Superior temporal gyrus (tissue), 1 donor: ENCODE measurements around the gene CEP131.
"Not testable (repeated sequence)": the region's sequence is repeated elsewhere in the genome, so short reads cannot be mapped to it uniquely, and the experiment has no call there.

Experiments
- DNase-seq: peaks from one replicate; pipeline ENCODE4 v3.0.0-alpha.2; 2016; ENCODE audit errors: extremely low spot score

Gene CEP131

DNA sequence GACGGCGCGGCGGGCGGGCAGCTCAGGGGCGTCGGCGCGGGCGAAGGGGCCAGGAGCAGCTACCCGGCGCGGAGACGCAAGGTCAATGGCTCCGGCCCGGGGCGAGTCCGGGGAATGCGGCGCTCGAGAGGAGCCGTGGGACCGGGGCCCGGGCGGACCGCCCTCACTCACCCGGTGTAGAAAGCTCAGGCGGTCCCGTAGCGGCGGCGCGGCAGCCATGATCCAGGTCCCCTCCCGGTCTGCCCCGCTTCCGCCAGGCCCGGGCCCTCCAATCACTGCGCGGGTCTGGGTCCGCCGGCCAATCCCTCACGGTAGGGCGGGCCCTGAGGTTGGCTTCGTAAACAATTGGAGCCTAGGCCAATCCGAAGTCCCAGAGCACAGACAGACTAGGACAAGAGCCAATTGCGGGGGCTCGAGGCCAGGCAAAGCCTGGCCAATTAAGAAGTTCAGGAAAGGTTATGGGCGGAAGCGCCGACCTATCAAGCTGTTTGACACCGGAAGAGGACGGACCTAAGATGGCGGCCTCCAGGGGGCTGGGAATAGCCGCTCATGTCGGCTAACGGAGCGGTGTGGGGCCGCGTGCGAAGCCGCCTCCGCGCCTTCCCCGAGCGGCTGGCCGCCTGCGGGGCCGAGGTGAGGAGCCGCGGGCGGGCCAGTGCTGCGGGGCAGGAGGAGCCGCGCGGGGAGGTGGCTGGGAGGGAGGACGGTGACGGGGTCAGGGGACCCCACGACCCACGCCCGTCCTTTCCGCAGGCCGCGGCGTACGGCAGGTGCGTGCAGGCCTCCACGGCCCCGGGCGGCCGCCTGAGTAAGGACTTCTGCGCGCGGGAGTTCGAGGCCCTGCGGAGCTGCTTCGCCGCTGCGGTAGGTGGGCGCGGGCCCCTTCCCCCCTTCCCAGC is 16.3 kb upstream of the CEP131 start, which contains the start of the genes NDUFAF8 and TEPSIN:
Gene NDUFAF8 (plus strand): TSS at position 504 of the 899 bp plus-strand sequence. CDS start 46 bp downstream, at position 550.
Gene TEPSIN (minus strand): TSS at position 241 of the 899 bp plus-strand sequence. CDS start 22 bp downstream, at position 219.
- peak; percentile 100 for DNase-seq

- DNase-seq, result no peak
Measured at GRCh38 chr17:81238490-81238814, 15.7 kb upstream of the CEP131 start.

GRCh38 chr17:81237591-81238489 is 15.1 kb upstream of the CEP131 start:
- no peak for DNase-seq

DNA sequence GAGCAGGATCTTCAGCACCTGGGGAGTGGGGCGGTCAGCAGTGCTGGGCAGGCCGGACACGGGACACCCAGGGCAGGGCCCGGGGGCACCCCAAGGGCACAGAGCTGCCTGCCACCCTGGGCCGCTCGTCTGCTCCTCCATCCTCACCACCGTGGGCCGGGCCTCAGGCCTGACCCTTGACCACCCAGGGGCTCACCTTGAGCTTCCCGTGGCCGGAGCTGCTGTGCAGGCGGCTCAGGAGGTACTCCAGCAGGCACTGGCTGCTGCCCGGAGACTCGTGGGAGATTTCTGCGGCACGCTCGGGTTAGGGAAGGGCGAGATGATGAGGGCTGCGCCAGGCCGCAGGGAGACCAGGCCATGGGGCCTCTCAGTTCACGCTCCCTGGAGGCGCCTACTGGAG is 14.0 kb upstream of the CEP131 start:
- DNase-seq, result no peak

DNA sequence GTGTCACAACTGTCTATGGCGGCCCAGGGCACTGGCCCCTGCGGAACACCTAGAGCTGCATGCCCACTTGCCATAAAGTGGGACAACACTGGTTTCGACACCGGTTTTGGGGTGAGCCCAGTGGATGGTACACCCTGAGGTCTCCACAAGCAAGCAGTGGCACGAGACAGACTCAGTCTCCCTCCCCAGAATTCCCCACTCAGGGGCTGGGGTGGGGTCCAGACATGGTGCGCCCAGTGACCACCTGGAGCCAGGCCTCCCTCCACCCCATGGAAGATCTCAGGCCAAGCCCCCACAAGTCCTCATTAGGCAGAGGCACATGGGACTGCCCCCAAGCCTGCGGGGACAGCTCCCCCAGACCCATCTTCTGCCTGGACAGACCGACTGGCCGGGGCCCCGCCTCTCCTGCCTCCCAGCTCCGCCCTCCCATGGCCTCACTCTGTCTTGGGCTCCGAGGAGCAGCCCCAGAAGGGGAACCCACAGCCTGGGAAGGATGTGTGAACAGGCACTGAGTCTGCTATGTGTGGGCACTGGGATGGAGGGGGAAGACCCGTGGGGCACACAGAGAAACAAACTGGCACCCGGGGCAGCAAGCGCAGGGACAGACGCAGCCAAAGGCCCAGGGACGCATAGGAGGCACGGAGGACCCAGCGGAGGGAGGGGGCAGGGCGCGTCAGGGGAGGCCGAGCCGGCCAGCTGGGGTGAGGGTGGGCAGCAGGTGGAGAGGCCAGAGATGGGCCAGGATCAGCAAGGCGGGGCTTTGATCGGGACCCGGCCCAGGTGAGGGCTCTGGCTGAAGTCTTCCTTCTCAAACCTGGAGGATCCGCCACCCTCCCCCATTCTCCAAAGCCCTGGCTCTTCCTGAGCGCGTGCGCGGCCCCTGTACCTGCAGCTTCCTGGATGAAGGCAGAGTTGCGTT is 13.3 kb upstream of the CEP131 start:
- DNase-seq, result no peak

GRCh38 chr17:81234940-81235821 is 12.4 kb upstream of the CEP131 start:
- DNase-seq, result no peak

GRCh38 chr17:81234506-81234855 is 11.7 kb upstream of the CEP131 start:
- no peak for DNase-seq

DNA sequence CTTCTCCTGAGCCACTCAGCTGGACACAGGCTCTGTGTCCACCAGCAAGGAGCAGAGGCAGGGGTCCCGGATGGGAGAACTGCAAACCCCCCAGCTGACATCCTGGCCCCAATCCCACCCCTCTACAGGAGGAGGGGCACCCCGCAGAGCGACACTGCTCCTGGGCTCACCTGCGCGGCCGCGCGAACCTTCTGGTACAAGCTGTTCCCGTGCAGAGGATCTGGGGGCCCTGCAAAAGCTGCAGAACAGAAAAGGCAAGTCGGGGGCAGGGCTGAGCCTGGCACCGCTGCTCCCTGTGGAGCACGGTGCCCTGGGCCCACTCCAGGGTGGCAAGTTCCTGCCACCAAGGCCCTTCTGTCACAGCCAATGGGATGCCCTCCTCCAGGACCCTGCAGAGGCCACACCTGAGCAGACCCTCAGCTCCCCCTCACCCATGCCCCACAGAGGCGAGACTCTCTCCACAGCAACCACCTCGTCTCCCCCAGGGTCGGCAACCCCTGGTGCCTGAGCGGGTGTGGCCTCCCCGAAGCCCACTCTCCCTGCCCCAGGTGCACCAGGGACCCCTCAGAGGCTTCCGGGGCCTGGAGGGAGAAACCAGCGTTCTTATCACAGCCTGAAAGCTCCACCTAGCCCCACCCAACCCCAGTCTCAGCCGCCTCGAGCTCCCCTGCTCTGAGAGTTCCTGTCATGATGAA is 11.2 kb upstream of the CEP131 start:
- no peak for DNase-seq

- DNase-seq, result no peak
Measured at GRCh38 chr17:81233316-81233715, 10.6 kb upstream of the CEP131 start.

DNA sequence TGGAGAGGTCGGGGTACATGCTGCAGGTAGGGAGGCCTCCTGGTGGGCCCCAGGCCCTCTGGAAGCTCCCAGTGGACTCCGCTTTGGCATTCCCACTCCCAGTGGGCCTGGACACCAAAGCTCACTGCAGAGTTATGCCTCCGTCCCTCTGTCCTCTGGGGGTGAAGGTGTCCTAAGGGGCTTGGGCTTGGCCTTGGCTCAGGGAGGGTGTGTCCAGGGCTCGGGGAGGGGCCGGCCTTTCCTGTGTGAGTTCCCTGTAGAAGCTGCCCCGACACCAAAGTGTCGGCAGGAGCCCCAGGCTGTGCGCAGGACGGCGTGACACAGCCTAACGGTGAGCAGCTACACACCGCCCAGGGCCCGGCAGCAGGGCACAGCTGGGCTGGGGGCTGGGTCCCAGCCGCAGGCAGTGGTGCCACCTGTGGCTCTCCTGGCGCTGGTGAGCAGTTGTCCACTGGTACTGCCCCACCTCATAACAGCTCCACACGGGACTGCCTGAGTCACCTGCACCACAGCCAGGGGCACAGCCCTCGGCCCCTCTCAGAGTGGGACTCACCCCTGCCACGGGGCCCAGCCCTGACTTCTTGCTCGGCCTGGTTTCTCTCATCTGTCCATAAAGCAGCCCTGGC is 10.0 kb upstream of the CEP131 start:
- no peak for DNase-seq

DNA sequence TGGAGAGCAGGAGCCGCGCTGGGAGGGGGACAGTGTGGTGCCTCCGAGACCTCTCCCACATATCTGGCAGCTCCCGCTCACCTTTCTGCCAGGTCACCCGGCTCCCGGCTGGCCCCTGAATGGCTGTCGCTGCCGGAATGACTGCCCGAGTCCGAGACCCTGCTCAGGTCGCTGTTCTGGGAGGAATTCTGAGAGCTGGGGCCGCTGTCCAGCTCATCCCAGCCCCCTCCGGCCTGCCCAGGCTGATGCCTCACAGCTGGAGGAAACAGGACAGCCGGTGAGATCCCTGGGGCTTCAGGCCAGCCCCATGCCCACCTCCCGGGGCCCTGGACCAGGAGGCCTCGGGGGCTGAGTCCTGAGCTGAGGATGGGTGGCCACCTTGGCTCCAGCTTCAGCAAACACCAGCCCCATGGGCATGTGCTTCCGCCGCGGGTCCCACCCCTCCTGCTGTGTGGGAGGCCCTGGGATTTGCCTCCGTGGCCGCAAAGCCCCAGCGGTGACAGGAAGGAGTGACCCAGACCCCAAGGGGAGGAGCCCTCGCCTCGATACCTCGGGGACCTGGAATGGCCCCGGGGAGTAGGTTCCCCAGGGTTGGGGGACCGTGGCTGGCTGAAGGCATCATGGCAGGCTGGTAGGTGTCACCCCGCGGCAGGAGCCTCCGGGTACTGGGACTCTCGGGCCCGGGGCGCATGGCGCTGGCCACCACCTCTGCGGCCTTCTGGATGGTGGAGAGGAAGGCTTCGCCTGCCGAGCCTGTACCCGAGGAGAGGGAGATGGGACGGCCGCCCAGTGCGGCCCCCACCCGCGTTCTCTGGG is 9.2 kb upstream of the CEP131 start:
- DNase-seq, result no peak

GRCh38 chr17:81231121-81231645 is 8.4 kb upstream of the CEP131 start:
- DNase-seq, result no peak

DNA sequence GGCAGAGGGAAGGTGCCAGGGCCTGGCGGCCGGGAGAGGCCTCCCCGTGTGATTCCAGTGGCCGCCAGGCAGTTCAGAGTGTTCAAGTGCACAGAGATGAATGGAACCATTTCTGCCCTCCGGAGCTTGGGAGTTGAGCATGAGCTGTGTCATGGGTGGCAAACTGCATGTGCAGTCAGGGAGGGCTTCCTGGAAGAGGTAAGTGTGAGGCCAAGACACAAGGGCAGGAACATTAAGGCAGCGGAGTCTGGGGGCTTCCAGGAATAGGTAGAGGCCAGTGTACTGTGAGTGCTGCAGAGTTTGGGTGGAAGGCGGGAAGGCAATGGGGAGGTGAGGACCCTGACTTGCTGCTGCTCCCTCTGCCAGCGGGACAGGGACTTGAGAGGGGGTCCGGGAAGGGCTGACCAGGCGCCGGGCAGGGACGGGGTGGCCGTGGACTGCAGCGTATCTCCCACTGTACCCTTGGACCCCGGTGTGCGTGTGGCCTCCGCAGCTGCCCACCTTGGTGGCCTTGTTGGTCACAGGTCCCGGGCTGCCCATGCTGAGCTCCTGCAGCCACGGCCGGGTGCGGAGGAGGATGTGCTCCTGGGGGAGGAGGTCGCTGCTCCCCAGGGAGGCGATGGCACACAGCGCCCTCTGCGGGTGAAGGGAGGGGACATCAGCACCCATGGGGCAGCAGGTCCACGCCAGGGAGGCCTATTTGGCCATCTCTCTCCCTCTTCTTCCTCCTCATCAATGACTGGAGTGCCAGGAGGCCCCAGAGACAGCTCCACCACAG is 7.5 kb upstream of the CEP131 start:
- DNase-seq, result no peak

DNA sequence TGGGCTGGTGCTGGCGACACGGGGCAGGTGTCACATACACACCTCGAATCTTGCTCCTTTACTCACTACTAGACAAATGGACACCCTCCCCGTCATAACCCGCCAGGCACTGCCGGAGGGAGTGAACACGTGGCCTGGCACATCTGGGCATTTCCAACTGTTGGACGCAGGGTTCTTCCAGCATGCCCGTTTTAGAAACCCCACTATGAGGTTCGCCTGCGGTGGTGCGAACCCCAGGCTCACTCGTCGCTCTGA is 6.8 kb upstream of the CEP131 start:
- DNase-seq, result no peak

GRCh38 chr17:81228834-81229665 is 6.3 kb upstream of the CEP131 start:
- DNase-seq, result no peak

- DNase-seq, result no peak
Measured at GRCh38 chr17:81228420-81228819, 5.7 kb upstream of the CEP131 start.

- DNase-seq, result not testable (repeated sequence)
Measured at GRCh38 chr17:81227630-81228029, 4.9 kb upstream of the CEP131 start.
